ENCODE results near the gene CLDN22.

GRCh38 chr4:183360161-183360919 is 40.3 kb upstream of the CLDN22 start:
- TF ChIP-seq, protein P1, sequence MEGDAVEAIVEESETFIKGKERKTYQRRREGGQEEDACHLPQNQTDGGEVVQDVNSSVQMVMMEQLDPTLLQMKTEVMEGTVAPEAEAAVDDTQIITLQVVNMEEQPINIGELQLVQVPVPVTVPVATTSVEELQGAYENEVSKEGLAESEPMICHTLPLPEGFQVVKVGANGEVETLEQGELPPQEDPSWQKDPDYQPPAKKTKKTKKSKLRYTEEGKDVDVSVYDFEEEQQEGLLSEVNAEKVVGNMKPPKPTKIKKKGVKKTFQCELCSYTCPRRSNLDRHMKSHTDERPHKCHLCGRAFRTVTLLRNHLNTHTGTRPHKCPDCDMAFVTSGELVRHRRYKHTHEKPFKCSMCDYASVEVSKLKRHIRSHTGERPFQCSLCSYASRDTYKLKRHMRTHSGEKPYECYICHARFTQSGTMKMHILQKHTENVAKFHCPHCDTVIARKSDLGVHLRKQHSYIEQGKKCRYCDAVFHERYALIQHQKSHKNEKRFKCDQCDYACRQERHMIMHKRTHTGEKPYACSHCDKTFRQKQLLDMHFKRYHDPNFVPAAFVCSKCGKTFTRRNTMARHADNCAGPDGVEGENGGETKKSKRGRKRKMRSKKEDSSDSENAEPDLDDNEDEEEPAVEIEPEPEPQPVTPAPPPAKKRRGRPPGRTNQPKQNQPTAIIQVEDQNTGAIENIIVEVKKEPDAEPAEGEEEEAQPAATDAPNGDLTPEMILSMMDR (IDR thresholded peaks at IDR 0.05), result no peak
- TF ChIP-seq EZH2 (IDR thresholded peaks at IDR 0.05; ENCODE audit: borderline replicate concordance, insufficient read depth, low read depth, low read length, poor library complexity, severe bottlenecking), result no peak

All from B cell (primary cell).